Breast epithelium (tissue), 4 donors: ENCODE results near the gene ADORA2B. TPM values are rescaled to one million over a fixed set of nuclear protein-coding genes. Genes with fewer than 3 reads are reported as not detected.
A peak's percentile ranks its signal among the peaks of the same experiment; 100 is the strongest.
"Not testable (repeated sequence)": the region's sequence is repeated elsewhere in the genome, so short reads cannot be mapped to it uniquely, and the experiment has no call there.

Experiments
- DNase-seq, 2 donors: peaks; one replicate each; pipeline ENCODE4 v3.0.0-alpha.2; 2019; ENCODE audit warnings: low spot score in 2 of 2
- H3K27ac ChIP-seq, 2 donors: fragments of 200-600 bp; sonication (generic) in 1 of 2; one replicate each; pipeline ENCODE4 v1.5.1; 2016 to 2019; ENCODE audit warnings: mild to moderate bottlenecking in 1 of 2
- H3K27me3 ChIP-seq, 2 donors: fragments of 200-600 bp; sonication (generic) in 1 of 2; one replicate each; pipeline versions ENCODE4 v1.5.1 to v1.6.0; 2017 to 2019; ENCODE audit warnings: control low read depth in 1 of 2, mild to moderate bottlenecking in 1 of 2
- H3K36me3 ChIP-seq: fragments of 200-600 bp; one replicate; pipeline ENCODE4 v1.5.1; 2019
- H3K4me1 ChIP-seq, 2 donors: fragments of 200-600 bp; sonication (generic); one replicate each; pipeline ENCODE4 v1.5.1; 2016 to 2019; ENCODE audit warnings: control low read depth in 1 of 2
- H3K4me3 ChIP-seq, 3 donors: fragments of 200-600 bp; sonication (generic); 1 replicate in 2 of 3; 2 replicates in 1 of 3; pipeline ENCODE4 v1.5.1; 2016 to 2019; ENCODE audit warnings: mild to moderate bottlenecking in 3 of 3, moderate library complexity in 2 of 3
- H3K9me3 ChIP-seq, 2 donors: fragments of 200-600 bp; sonication (generic) in 1 of 2; one replicate each; pipeline ENCODE4 v1.5.1; 2016 to 2019; ENCODE audit warnings: control low read depth in 1 of 2
- POLR2A ChIP-seq: fragments of 450-650 bp; IDR thresholded peaks from one replicate; pipeline ENCODE4 v1.6.1; 2016; ENCODE audit warnings: antibody characterized with exemption, mild to moderate bottlenecking, moderate library complexity
- POLR2AphosphoS5 ChIP-seq, 3 donors: sonication (generic); formaldehyde crosslinking; IDR thresholded peaks; one replicate each; pipeline ENCODE4 v1.6.1; 2017; ENCODE audit warnings: antibody characterized with exemption in 3 of 3
- intact Hi-C: fragments of 100-400 bp; cut with DNase I; formaldehyde crosslinking; loops from one replicate; pipeline ENCODE4 v1.15.1; 2023; ENCODE audit warnings: low total_unique reads
- total RNA-seq, 3 donors: library from RNA; depleted of rRNA; stranded (reverse); fragments of >200 nt; gene quantifications; one replicate each; pipeline ENCODE4 v1.1.0, GENCODE V29; 2016
- TF ChIP-seq, protein P1 (sequence below), 3 donors: fragments of 450-650 bp; IDR thresholded peaks; one replicate each; pipeline ENCODE4 v1.5.1; 2016 to 2017; ENCODE audit warnings: antibody characterized with exemption in 3 of 3, mild to moderate bottlenecking in 3 of 3, moderate library complexity in 3 of 3

The ADORA2B gene
- total RNA-seq: 1 to 10 TPM in 2 of 3 donors, under 1 TPM in 1; 0.48 to 5.6 (median 4.9) TPM

DNA sequence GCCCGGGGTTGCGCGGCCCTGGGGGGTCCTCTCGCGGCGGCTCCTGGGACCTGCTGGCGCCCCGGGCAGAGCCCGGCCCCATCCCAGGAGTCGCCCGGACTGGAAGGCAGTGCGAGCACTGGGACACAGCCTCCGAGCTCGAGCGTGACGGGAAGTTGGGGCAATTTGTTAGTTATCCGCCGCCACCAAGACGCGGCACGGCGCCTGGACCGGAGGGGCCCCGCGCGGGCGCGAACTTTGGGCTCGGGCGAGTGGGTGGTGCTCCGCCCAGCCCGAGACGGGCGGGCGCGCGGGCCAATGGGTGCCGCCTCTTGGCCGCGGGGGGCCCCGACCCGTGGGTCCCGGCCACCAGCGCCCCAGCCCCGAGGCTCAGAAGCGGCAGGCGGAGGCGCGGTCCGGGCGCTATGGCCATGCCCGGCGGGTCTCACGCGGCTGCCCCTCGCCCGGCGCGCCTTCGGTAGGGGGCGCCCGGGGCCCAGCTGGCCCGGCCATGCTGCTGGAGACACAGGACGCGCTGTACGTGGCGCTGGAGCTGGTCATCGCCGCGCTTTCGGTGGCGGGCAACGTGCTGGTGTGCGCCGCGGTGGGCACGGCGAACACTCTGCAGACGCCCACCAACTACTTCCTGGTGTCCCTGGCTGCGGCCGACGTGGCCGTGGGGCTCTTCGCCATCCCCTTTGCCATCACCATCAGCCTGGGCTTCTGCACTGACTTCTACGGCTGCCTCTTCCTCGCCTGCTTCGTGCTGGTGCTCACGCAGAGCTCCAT is at the start of gene ADORA2B:
Gene ADORA2B (plus strand): TSS at position 372 of the 768 bp plus-strand sequence. CDS start 119 bp downstream, at position 491.
- intact Hi-C loops: no loop called here
- H3K4me3 ChIP-seq: peak within 1 kb of the TSS; percentile 54 to 77 (median 57)
- no peaks in the 10 kb centered on the region for H3K27me3 ChIP-seq

DNA sequence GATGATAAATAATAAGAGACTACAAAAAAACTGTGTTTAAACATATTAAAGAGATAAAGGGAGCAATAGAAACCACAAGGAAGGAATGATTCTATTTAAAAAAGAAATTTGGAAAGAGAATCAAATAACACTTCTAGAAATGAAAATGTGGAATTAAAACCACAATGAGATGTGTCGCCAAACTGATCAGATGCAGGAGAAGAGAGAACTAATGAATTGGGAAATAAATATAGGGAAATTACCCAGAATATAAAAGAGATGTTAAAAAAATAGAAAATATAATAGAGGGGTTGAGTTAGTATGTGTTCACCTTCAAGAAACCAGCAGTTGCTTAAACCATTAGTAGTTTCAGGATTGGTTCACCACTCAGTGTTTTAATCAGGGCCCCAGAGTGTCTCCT is 48.7 kb upstream of the ADORA2B start:
- no peaks in the 10 kb centered on the region for H3K9me3 ChIP-seq
- H3K4me1 ChIP-seq: no peaks in the 10 kb centered on the region
- intact Hi-C loops: no loop called here
- H3K4me3 ChIP-seq: no peak overlapping the region
- DNase-seq: no peak
- no peaks in the 10 kb centered on the region for H3K27me3 ChIP-seq
- TF ChIP-seq POLR2AphosphoS5 (IDR thresholded peaks at IDR 0.05) (no peak), POLR2A (no peak)
- TF ChIP-seq, protein P1, sequence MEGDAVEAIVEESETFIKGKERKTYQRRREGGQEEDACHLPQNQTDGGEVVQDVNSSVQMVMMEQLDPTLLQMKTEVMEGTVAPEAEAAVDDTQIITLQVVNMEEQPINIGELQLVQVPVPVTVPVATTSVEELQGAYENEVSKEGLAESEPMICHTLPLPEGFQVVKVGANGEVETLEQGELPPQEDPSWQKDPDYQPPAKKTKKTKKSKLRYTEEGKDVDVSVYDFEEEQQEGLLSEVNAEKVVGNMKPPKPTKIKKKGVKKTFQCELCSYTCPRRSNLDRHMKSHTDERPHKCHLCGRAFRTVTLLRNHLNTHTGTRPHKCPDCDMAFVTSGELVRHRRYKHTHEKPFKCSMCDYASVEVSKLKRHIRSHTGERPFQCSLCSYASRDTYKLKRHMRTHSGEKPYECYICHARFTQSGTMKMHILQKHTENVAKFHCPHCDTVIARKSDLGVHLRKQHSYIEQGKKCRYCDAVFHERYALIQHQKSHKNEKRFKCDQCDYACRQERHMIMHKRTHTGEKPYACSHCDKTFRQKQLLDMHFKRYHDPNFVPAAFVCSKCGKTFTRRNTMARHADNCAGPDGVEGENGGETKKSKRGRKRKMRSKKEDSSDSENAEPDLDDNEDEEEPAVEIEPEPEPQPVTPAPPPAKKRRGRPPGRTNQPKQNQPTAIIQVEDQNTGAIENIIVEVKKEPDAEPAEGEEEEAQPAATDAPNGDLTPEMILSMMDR (IDR thresholded peaks at IDR 0.05): no peak
- no peak overlapping the region for H3K27ac ChIP-seq
- no peaks in the 10 kb centered on the region for H3K36me3 ChIP-seq

More for the DNA sequence above, at the start of gene ADORA2B:
- TF ChIP-seq POLR2A (no peak), POLR2AphosphoS5 (IDR thresholded peaks at IDR 0.05) (peak in 2 of 3 donors; percentile 7 to 32)
- TF ChIP-seq, protein P1 (IDR thresholded peaks at IDR 0.05): peak in 1 of 3 donors; percentile 35
- H3K9me3 ChIP-seq: no peaks in the 10 kb centered on the region
- DNase-seq: no peak
- H3K4me1 ChIP-seq: no peaks in the 10 kb centered on the region
- H3K36me3 ChIP-seq: no peaks in the 10 kb centered on the region
- peak within 1 kb of the TSS in 1 of 2 donors; percentile 22 for H3K27ac ChIP-seq

DNA sequence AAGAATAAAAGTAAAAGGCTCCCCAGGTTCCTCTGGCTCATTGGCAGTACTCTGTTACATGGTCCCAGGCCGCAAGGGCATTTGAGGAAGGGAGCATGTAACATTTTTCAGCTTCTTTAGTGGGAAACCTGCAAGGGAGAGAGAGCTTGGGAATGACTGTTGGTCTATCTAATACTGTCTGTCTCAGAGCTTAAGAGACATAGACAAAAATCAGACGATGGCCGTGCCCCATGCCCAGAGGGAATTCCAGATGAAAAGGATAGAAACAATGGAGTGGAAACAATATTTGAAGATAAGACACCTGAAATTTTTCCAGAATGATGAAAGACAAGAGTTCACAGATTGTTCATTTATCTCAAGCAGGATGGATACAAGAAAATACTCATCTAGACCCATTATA is 48.1 kb upstream of the ADORA2B start:
- H3K4me3 ChIP-seq: no peak overlapping the region
- TF ChIP-seq, protein P1 (IDR thresholded peaks at IDR 0.05): no peak
- TF ChIP-seq POLR2AphosphoS5 (IDR thresholded peaks at IDR 0.05) (no peak), POLR2A (no peak)
- H3K9me3 ChIP-seq: no peaks in the 10 kb centered on the region
- no peaks in the 10 kb centered on the region for H3K27me3 ChIP-seq
- no peaks in the 10 kb centered on the region for H3K4me1 ChIP-seq
- H3K36me3 ChIP-seq: no peaks in the 10 kb centered on the region
- intact Hi-C loops: no loop called here
- DNase-seq: no peak
- no peak overlapping the region for H3K27ac ChIP-seq

DNA sequence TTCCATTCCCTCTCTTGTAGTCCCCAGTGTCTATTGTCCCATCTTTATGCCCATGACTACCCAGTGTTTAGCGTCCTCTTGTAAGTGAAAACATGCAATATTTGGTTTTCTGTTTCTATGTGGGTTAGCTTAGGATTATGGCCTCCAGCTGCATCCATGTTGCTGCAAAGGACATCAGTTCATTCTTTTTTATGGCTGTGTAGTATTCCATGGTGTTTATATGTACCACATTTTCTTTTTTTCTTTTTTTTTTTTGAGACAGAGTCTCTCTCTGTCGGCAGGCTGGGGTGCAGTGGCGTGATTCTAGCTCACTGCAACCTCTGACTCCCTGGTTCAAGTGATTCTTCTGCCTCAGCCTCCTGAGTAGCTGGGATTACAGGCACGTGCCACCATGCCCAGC is 45.3 kb upstream of the ADORA2B start:
- DNase-seq, H3K36me3 ChIP-seq, H3K4me3 ChIP-seq, H3K9me3 ChIP-seq, H3K4me1 ChIP-seq, H3K27me3 ChIP-seq, intact Hi-C loops, H3K27ac ChIP-seq: not testable (repeated sequence)

DNA sequence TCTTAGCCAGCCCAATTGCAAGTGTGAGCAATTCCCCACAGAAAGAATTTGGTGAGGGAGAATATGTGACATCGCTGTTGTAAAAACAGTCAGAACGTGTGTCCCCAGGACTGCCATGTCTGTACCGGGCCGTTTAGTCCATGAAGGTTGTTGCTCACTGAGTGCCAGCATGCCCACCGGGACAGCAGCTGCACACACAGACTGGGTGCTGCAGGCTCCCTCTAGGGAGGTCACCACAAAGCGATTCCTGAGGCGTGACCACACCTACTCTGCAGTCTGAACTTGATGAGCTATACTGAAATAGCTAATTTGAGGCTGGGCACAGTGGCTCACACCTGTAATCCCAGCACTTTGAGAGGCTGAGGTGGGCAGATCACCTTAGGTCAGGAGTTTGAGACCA is 44.1 kb upstream of the ADORA2B start:
- Histone ChIP-seq H3K4me3 (no peak overlapping the region), H3K36me3 (no peaks in the 10 kb centered on the region), H3K27me3 (no peaks in the 10 kb centered on the region), H3K4me1 (no peaks in the 10 kb centered on the region), H3K27ac (no peak overlapping the region), H3K9me3 (no peaks in the 10 kb centered on the region)
- DNase-seq: no peak
- TF ChIP-seq POLR2AphosphoS5 (IDR thresholded peaks at IDR 0.05) (no peak), POLR2A (no peak)
- TF ChIP-seq, protein P1 (IDR thresholded peaks at IDR 0.05): no peak
- intact Hi-C loops: no loop called here

DNA sequence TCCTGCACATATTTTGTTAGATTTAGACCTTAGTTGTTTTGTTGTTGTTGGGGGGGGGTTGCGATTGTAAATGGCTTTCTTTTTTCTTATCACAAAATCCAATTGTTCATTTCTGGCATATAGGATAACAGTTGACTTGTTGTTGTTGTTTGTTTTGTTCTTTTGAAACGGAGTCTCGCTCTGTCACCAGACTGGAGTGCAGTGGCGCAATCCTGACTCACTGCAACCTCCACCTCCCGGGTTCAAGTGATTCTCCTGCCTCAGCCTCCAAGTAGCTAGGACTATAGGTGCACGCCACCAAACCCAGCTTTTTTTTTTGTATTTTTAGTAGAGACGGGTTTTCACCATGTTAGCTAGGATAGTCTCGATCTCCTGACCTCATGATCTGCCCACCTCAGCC is 39.7 kb upstream of the ADORA2B start:
- not testable (repeated sequence) for H3K9me3 ChIP-seq, H3K27ac ChIP-seq, H3K4me3 ChIP-seq, H3K36me3 ChIP-seq, H3K4me1 ChIP-seq, H3K27me3 ChIP-seq, DNase-seq
- intact Hi-C loops: loop anchor here (2.0 kb wide), 1 partner anchor 38 kb away; no protein-coding TSS in a partner anchor
